Dendritic cell treated with granulocyte-macrophage colony-stimulating factor and Interleukin-4, amounts not matched to agents 40 ng/mL and 50 ng/mL, for 4 days (primary cell): Measurements from ENCODE around the gene HELZ2.

Source experiments
- H3K27ac Mint-ChIP-seq: one replicate; pipeline ENCODE4 v1.8.0; 2022; ENCODE audit warnings: mild to moderate bottlenecking, mixed read lengths
- H3K27me3 Mint-ChIP-seq: one replicate; pipeline ENCODE4 v1.8.0; 2022; ENCODE audit warnings: mild to moderate bottlenecking, mixed read lengths
- H3K36me3 Mint-ChIP-seq: one replicate; pipeline ENCODE4 v1.8.0; 2022; ENCODE audit warnings: low read depth, mixed read lengths
- H3K4me1 Mint-ChIP-seq: one replicate; pipeline ENCODE4 v1.8.0; 2022; ENCODE audit warnings: low read depth, mixed read lengths
- H3K4me3 Mint-ChIP-seq: one replicate; pipeline ENCODE4 v1.8.0; 2022; ENCODE audit warnings: mild to moderate bottlenecking, moderate library complexity, mixed read lengths
- H3K9me3 Mint-ChIP-seq: one replicate; pipeline ENCODE4 v1.8.0; 2022; ENCODE audit warnings: mixed read lengths
- intact Hi-C: fragments of 100-400 bp; cut with micrococcal nuclease; formaldehyde crosslinking; loops from one replicate; pipeline ENCODE4 v1.15.0; 2022

Gene HELZ2

GRCh38 chr20:63533871-63534393, 40.1 kb downstream of the HELZ2 start:
- intact Hi-C loops = loop anchor here (10.0 kb wide), 1 partner anchor 321 kb away; no protein-coding TSS in a partner anchor
- Mint-ChIP-seq H3K36me3 (peaks cover 15% of the 10 kb centered on the region), H3K27me3 (peaks cover 24% of the 10 kb centered on the region), H3K4me3 (no peak overlapping the region), H3K4me1 (peaks cover 27% of the 10 kb centered on the region), H3K9me3 (no peaks in the 10 kb centered on the region), H3K27ac (no peak overlapping the region)

GRCh38 chr20:63533388-63533787, 40.7 kb downstream of the HELZ2 start:
- Mint-ChIP-seq H3K4me3 (no peak overlapping the region), H3K4me1 (peaks cover 27% of the 10 kb centered on the region), H3K9me3 (no peaks in the 10 kb centered on the region), H3K36me3 (peaks cover 19% of the 10 kb centered on the region), H3K27me3 (peaks cover 28% of the 10 kb centered on the region), H3K27ac (no peak overlapping the region)
- intact Hi-C loops = loop anchor here (10.0 kb wide), 1 partner anchor 321 kb away; no protein-coding TSS in a partner anchor

GRCh38 chr20:63532449-63532971, 41.5 kb downstream of the HELZ2 start:
- peaks cover 20% of the 10 kb centered on the region for H3K4me1 Mint-ChIP-seq
- no peak overlapping the region for H3K4me3 Mint-ChIP-seq
- peaks cover 28% of the 10 kb centered on the region for H3K27me3 Mint-ChIP-seq
- no peaks in the 10 kb centered on the region for H3K9me3 Mint-ChIP-seq
- no peak overlapping the region for H3K27ac Mint-ChIP-seq
- peaks cover 19% of the 10 kb centered on the region for H3K36me3 Mint-ChIP-seq
- intact Hi-C loops = loop anchor here (10.0 kb wide), 1 partner anchor 322 kb away; no protein-coding TSS in a partner anchor

- peaks cover 24% of the 10 kb centered on the region for H3K36me3 Mint-ChIP-seq
- intact Hi-C loops = loop anchor here (10.0 kb wide), 1 partner anchor 323 kb away; no protein-coding TSS in a partner anchor
- H3K4me3 Mint-ChIP-seq = no peak overlapping the region
- peaks cover 32% of the 10 kb centered on the region for H3K27me3 Mint-ChIP-seq
- no peaks in the 10 kb centered on the region for H3K9me3 Mint-ChIP-seq
- H3K4me1 Mint-ChIP-seq = peaks cover 14% of the 10 kb centered on the region
- no peak overlapping the region for H3K27ac Mint-ChIP-seq
Observed at GRCh38 chr20:63531686-63532448, 42.2 kb downstream of the HELZ2 start.

- intact Hi-C loops = loop anchor here (10.0 kb wide), 1 partner anchor 324 kb away; no protein-coding TSS in a partner anchor
- Mint-ChIP-seq H3K27me3 (peaks cover 29% of the 10 kb centered on the region), H3K4me3 (no peak overlapping the region), H3K4me1 (peaks cover 9% of the 10 kb centered on the region), H3K36me3 (peaks cover 26% of the 10 kb centered on the region), H3K27ac (no peak overlapping the region), H3K9me3 (no peaks in the 10 kb centered on the region)
Observed at GRCh38 chr20:63530788-63531160, 43.3 kb downstream of the HELZ2 start.

GRCh38 chr20:63529861-63530787, 43.9 kb downstream of the HELZ2 start:
- H3K4me1 Mint-ChIP-seq = peaks cover 9% of the 10 kb centered on the region
- H3K27ac Mint-ChIP-seq = no peak overlapping the region
- intact Hi-C loops = loop anchor here (10.0 kb wide), 1 partner anchor 325 kb away; no protein-coding TSS in a partner anchor
- peaks cover 26% of the 10 kb centered on the region for H3K27me3 Mint-ChIP-seq
- H3K9me3 Mint-ChIP-seq = no peaks in the 10 kb centered on the region
- no peak overlapping the region for H3K4me3 Mint-ChIP-seq
- H3K36me3 Mint-ChIP-seq = peaks cover 23% of the 10 kb centered on the region

- Mint-ChIP-seq H3K4me3 (no peak overlapping the region), H3K27me3 (peaks cover 25% of the 10 kb centered on the region), H3K4me1 (peaks cover 8% of the 10 kb centered on the region), H3K9me3 (no peaks in the 10 kb centered on the region), H3K36me3 (peaks cover 22% of the 10 kb centered on the region), H3K27ac (no peak overlapping the region)
- intact Hi-C loops = no loop called here
Observed at GRCh38 chr20:63529180-63529860, 44.7 kb downstream of the HELZ2 start.

- Mint-ChIP-seq H3K4me1 (peaks cover 20% of the 10 kb centered on the region), H3K9me3 (peaks cover 16% of the 10 kb centered on the region), H3K27me3 (peaks cover 30% of the 10 kb centered on the region), H3K36me3 (peaks cover 39% of the 10 kb centered on the region), H3K4me3 (no peak overlapping the region), H3K27ac (no peak overlapping the region)
- intact Hi-C loops = no loop called here
Observed at GRCh38 chr20:63527184-63527583, 46.9 kb downstream of the HELZ2 start.

GRCh38 chr20:63525971-63526370, 48.1 kb downstream of the HELZ2 start:
- Mint-ChIP-seq H3K27ac (no peak overlapping the region), H3K4me1 (peaks cover 29% of the 10 kb centered on the region), H3K9me3 (peaks cover 16% of the 10 kb centered on the region), H3K4me3 (no peak overlapping the region), H3K36me3 (peaks cover 46% of the 10 kb centered on the region), H3K27me3 (peaks cover 29% of the 10 kb centered on the region)
- intact Hi-C loops = no loop called here

- intact Hi-C loops = no loop called here
- H3K27ac Mint-ChIP-seq = no peak overlapping the region
- H3K27me3 Mint-ChIP-seq = peaks cover 25% of the 10 kb centered on the region
- peaks cover 48% of the 10 kb centered on the region for H3K36me3 Mint-ChIP-seq
- no peak overlapping the region for H3K4me3 Mint-ChIP-seq
- peaks cover 29% of the 10 kb centered on the region for H3K4me1 Mint-ChIP-seq
- peaks cover 16% of the 10 kb centered on the region for H3K9me3 Mint-ChIP-seq
Observed at GRCh38 chr20:63525185-63525584, 48.9 kb downstream of the HELZ2 start.
